Spleen (tissue), 7 donors: ENCODE results near the gene LCN2.

Source experiments
- CTCF ChIP-seq, 11 experiments: fragments of 200-600 bp in 7 of 11; fragments of 450-650 bp in 4 of 11; sonication (generic) in 4 of 11; IDR thresholded peaks in 8 of 11; conservative IDR thresholded peaks in 3 of 11; 1 replicate in 7 of 11; 2 replicates in 4 of 11; pipeline versions ENCODE4 v1.4.0 to v1.8.0; 2016 to 2021; ENCODE audit warnings: antibody characterized with exemption in 11 of 11, inconsistent platforms in 4 of 11, mild to moderate bottlenecking in 1 of 11
- POLR2A ChIP-seq, 3 donors: fragments of 450-650 bp; IDR thresholded peaks; one replicate each; pipeline ENCODE4 v1.5.1; 2017; ENCODE audit warnings: antibody characterized with exemption in 3 of 3, mild to moderate bottlenecking in 1 of 3
- POLR2AphosphoS5 ChIP-seq, 3 donors: sonication (generic); formaldehyde crosslinking; IDR thresholded peaks; one replicate each; pipeline ENCODE4 v1.5.1; 2017; ENCODE audit warnings: antibody characterized with exemption in 3 of 3
- donor health status: DM: no; HTN: no; CAD: no; lungs with moderate emphysema.
- donor health status: DM: no; HTN: no; CAD: no.
- donor health status: DM: no; HTN: no; CAD: no.

- TF ChIP-seq CTCF (IDR thresholded peaks at IDR 0.05 in 8 of 11, conservative IDR thresholded peaks at IDR 0.05 in 3 of 11) (no peak), POLR2A (IDR thresholded peaks at IDR 0.05) (no peak), POLR2AphosphoS5 (IDR thresholded peaks at IDR 0.05) (no peak)
These were observed 698 bp upstream of the LCN2 start for GRCh38 chr9:128148509-128149000.
